Mesothelial cell of epicardium (in vitro differentiated cells): Measurements from ENCODE around the gene PGA5. TPM values are rescaled to one million over a fixed set of nuclear protein-coding genes. Genes with fewer than 3 reads are reported as not detected.

ENCODE experiments used
- DNase-seq, 2 experiments: peaks; one replicate each; pipeline ENCODE4 v3.0.0; 2021; ENCODE audit warnings: low spot score in 2 of 2; ENCODE audit not compliant: unreplicated experiment in 2 of 2
- H3K27ac Mint-ChIP-seq: 2 replicates; pipeline ENCODE4 v1.8.0; 2021; ENCODE audit warnings: mixed read lengths
- H3K27me3 Mint-ChIP-seq: 2 replicates; pipeline ENCODE4 v1.8.0; 2021; ENCODE audit warnings: low read depth, mixed read lengths
- H3K36me3 Mint-ChIP-seq: 2 replicates; pipeline ENCODE4 v1.8.0; 2021; ENCODE audit warnings: mixed read lengths
- H3K4me1 Mint-ChIP-seq: 2 replicates; pipeline ENCODE4 v1.8.0; 2021; ENCODE audit warnings: mixed read lengths
- H3K4me3 Mint-ChIP-seq: 2 replicates; pipeline ENCODE4 v1.8.0; 2021; ENCODE audit warnings: mild to moderate bottlenecking, moderate library complexity, mixed read lengths
- H3K9me3 Mint-ChIP-seq: 2 replicates; pipeline ENCODE4 v1.8.0; 2021; ENCODE audit warnings: mixed read lengths
- CTCF ChIP-seq: fragments of 200-600 bp; sonication (generic); IDR thresholded peaks from one replicate; pipeline ENCODE4 v1.5.0; 2021; ENCODE audit warnings: antibody characterized with exemption; ENCODE audit not compliant: unreplicated experiment
- total RNA-seq: library from RNA; stranded (reverse); gene quantifications from 3 replicates; pipeline ENCODE4 v1.2.1, GENCODE V29; 2021

PGA5 gene
- total RNA-seq, 1 donor from 2014 or later = not detected

- Mint-ChIP-seq H3K36me3 (peaks cover 17% of the 10 kb centered on the region), H3K4me1 (peaks cover 11% of the 10 kb centered on the region), H3K27ac (no peak within 1 kb of the TSS), H3K27me3 (peaks cover 20% of the 10 kb centered on the region), H3K9me3 (no peaks in the 10 kb centered on the region), H3K4me3 (peak within 1 kb of the TSS; percentile 74)
- peak; percentile 54 to 73 for DNase-seq
- TF ChIP-seq CTCF = no peak
These were observed 54.0 kb downstream of the PGA5 start, which contains the start of gene VWCE for GRCh38 chr11:61294717-61295595. Gene VWCE (minus strand): TSS chr11:61295316. CDS start chr11:61295037, 279 bp downstream.

- no peak for TF ChIP-seq CTCF
- Mint-ChIP-seq H3K36me3 (peaks cover 21% of the 10 kb centered on the region), H3K4me3 (peak overlapping the region; percentile 46), H3K4me1 (peaks cover 11% of the 10 kb centered on the region), H3K27ac (no peak overlapping the region), H3K27me3 (peaks cover 20% of the 10 kb centered on the region), H3K9me3 (no peaks in the 10 kb centered on the region)
- DNase-seq = no peak
These were observed 54.6 kb downstream of the PGA5 start for GRCh38 chr11:61295596-61295926.

- Mint-ChIP-seq H3K36me3 (peaks cover 32% of the 10 kb centered on the region), H3K4me3 (peak overlapping the region; percentile 2), H3K4me1 (peaks cover 11% of the 10 kb centered on the region), H3K27me3 (peaks cover 13% of the 10 kb centered on the region), H3K27ac (peak overlapping the region; percentile 32), H3K9me3 (no peaks in the 10 kb centered on the region)
- no peak for DNase-seq
- TF ChIP-seq CTCF = no peak
These were observed 56.4 kb downstream of the PGA5 start for GRCh38 chr11:61297341-61297740.

- Mint-ChIP-seq H3K9me3 (no peaks in the 10 kb centered on the region), H3K27me3 (peaks cover 9% of the 10 kb centered on the region), H3K36me3 (peaks cover 34% of the 10 kb centered on the region), H3K4me3 (no peak overlapping the region), H3K4me1 (peaks cover 11% of the 10 kb centered on the region), H3K27ac (peak overlapping the region; percentile 32)
- no peak for TF ChIP-seq CTCF
- DNase-seq = no peak
These were observed 56.8 kb downstream of the PGA5 start for GRCh38 chr11:61297746-61298145.

GRCh38 chr11:61298663-61299244 lies 57.8 kb downstream of the PGA5 start:
- no peak for DNase-seq
- Mint-ChIP-seq H3K4me1 (peaks cover 5% of the 10 kb centered on the region), H3K4me3 (no peak overlapping the region), H3K27me3 (peaks cover 2% of the 10 kb centered on the region), H3K27ac (no peak overlapping the region), H3K9me3 (no peaks in the 10 kb centered on the region), H3K36me3 (peaks cover 37% of the 10 kb centered on the region)
- no peak for TF ChIP-seq CTCF

Other genes with a start within 250 kb of the PGA5 start
- gene CD5, start 138.7 kb upstream of the PGA5 start, total RNA-seq = not detected in 3 replicates
- 24.8 to 29.1 TPM (median 26.5 TPM) in 3 replicates for gene VPS37C, start 79.7 kb upstream of the PGA5 start, total RNA-seq
- not detected in 3 replicates for gene PGA3, start 37.7 kb upstream of the PGA5 start, total RNA-seq
- gene PGA4, start 18.8 kb upstream of the PGA5 start, total RNA-seq = not detected in 3 replicates
- 6.2 to 8.7 TPM (median 8.2 TPM) in 3 replicates for gene VWCE, start 54.1 kb downstream of the PGA5 start, total RNA-seq
- gene DDB1, start 91.9 kb downstream of the PGA5 start, total RNA-seq = 253 to 266 TPM (median 263 TPM) in 3 replicates
- 74.0 to 83.6 TPM (median 75.8 TPM) in 3 replicates for gene TKFC, start 92.1 kb downstream of the PGA5 start, total RNA-seq
- gene CYB561A3, start 120.7 kb downstream of the PGA5 start, total RNA-seq = 26.3 to 31.8 TPM (median 28.0 TPM) in 3 replicates
- 48.4 to 51.5 TPM (median 49.2 TPM) in 3 replicates for gene TMEM138, start 121.2 kb downstream of the PGA5 start, total RNA-seq
- gene TMEM216, start 151.4 kb downstream of the PGA5 start, total RNA-seq = 22.2 to 26.1 TPM (median 22.5 TPM) in 3 replicates
- gene CPSF7, start 188.8 kb downstream of the PGA5 start, total RNA-seq = 107 to 116 TPM (median 112 TPM) in 3 replicates
- gene SDHAF2, start 188.9 kb downstream of the PGA5 start, total RNA-seq = 36.1 to 38.9 TPM (median 38.0 TPM) in 3 replicates